HL-60 (cell line): ENCODE measurements around the gene DNAH2.
A peak's percentile ranks its signal among the peaks of the same experiment; 100 is the strongest.

Experiments used
- DNase-seq, 2 experiments: peaks; one replicate each; pipeline ENCODE4 v3.0.0-alpha.2; 2010 to 2020; ENCODE audit warnings: low read depth in 1 of 2, low spot score in 1 of 2
- H3K27ac ChIP-seq: fragments of 250-450 bp; sonication (Bioruptor Pico); replicated peaks from 2 replicates; pipeline ENCODE4 v1.5.1; 2020; ENCODE audit warnings: mild to moderate bottlenecking, moderate library complexity
- H3K27me3 ChIP-seq: fragments of 250-450 bp; sonication (Bioruptor Pico); 2 replicates; pipeline ENCODE4 v1.5.1; 2021; ENCODE audit warnings: mild to moderate bottlenecking, moderate library complexity; ENCODE audit not compliant: insufficient read depth, poor library complexity, severe bottlenecking
- H3K4me3 ChIP-seq: replicated peaks from 2 replicates; pipeline ENCODE4 v1.5.1; 2011; ENCODE audit warnings: mild to moderate bottlenecking, control low read depth, low read length; ENCODE audit not compliant: insufficient read depth
- GABPA ChIP-seq: IDR thresholded peaks from 2 replicates; pipeline ENCODE4 v1.6.1; 2012; ENCODE audit warnings: low read depth
- POLR2AphosphoS5 ChIP-seq: IDR thresholded peaks from 2 replicates; pipeline ENCODE4 v1.6.1; 2012; ENCODE audit warnings: low read depth
- SPI1 ChIP-seq: IDR thresholded peaks from 2 replicates; pipeline ENCODE4 v1.6.1; 2012; ENCODE audit warnings: low read depth, mild to moderate bottlenecking, borderline replicate concordance
- TF ChIP-seq, protein P1 (sequence below): IDR thresholded peaks from 2 replicates; pipeline ENCODE4 v1.6.1; 2012; ENCODE audit warnings: low read depth; ENCODE audit not compliant: insufficient replicate concordance
- TF ChIP-seq, protein P2 (sequence below): IDR thresholded peaks from one replicate; pipeline ENCODE4 v1.5.1; 2011; ENCODE audit warnings: low read length, control low read depth, inconsistent platforms; ENCODE audit not compliant: insufficient read depth

Gene DNAH2

DNA sequence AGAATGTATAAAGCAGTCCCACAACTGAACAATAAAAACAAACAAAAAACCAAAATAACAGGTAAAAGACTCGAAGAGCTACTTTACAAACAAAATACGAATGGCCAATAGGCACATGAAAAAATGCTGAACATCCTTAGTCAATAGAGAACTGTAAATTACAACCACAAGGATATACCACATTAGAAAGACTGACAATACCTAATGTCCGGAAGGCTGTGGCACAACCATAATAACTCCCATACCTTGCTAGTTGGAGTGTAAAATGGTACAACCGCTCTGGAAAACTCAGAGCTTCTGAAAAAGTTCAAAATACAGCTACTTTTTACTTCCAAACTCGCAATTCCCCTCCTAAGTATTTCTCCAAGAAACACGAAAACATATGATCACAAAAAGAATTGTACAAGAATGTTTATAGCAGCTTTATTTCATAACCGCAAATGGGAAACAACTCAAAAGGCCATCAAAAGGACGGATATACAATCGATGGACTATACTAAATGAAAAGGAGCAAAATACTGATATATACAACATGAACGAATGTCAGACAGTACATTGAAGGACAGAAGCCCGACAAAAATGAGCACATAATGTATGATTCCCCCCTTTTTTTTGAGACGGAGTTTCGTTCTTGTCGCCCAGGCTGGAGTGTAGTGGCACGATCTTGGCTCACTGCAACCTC lies 32.6 kb upstream of the DNAH2 start:
- no peak for DNase-seq
- Histone ChIP-seq H3K27ac (peak overlapping the region; percentile 96), H3K27me3 (no peaks in the 10 kb centered on the region), H3K4me3 (peak overlapping the region; percentile 73)
- TF ChIP-seq GABPA, result no peak
- TF ChIP-seq, protein P1, sequence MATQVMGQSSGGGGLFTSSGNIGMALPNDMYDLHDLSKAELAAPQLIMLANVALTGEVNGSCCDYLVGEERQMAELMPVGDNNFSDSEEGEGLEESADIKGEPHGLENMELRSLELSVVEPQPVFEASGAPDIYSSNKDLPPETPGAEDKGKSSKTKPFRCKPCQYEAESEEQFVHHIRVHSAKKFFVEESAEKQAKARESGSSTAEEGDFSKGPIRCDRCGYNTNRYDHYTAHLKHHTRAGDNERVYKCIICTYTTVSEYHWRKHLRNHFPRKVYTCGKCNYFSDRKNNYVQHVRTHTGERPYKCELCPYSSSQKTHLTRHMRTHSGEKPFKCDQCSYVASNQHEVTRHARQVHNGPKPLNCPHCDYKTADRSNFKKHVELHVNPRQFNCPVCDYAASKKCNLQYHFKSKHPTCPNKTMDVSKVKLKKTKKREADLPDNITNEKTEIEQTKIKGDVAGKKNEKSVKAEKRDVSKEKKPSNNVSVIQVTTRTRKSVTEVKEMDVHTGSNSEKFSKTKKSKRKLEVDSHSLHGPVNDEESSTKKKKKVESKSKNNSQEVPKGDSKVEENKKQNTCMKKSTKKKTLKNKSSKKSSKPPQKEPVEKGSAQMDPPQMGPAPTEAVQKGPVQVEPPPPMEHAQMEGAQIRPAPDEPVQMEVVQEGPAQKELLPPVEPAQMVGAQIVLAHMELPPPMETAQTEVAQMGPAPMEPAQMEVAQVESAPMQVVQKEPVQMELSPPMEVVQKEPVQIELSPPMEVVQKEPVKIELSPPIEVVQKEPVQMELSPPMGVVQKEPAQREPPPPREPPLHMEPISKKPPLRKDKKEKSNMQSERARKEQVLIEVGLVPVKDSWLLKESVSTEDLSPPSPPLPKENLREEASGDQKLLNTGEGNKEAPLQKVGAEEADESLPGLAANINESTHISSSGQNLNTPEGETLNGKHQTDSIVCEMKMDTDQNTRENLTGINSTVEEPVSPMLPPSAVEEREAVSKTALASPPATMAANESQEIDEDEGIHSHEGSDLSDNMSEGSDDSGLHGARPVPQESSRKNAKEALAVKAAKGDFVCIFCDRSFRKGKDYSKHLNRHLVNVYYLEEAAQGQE, result no peak
- TF ChIP-seq POLR2AphosphoS5, result no peak
- TF ChIP-seq SPI1, result no peak
- TF ChIP-seq, protein P2, sequence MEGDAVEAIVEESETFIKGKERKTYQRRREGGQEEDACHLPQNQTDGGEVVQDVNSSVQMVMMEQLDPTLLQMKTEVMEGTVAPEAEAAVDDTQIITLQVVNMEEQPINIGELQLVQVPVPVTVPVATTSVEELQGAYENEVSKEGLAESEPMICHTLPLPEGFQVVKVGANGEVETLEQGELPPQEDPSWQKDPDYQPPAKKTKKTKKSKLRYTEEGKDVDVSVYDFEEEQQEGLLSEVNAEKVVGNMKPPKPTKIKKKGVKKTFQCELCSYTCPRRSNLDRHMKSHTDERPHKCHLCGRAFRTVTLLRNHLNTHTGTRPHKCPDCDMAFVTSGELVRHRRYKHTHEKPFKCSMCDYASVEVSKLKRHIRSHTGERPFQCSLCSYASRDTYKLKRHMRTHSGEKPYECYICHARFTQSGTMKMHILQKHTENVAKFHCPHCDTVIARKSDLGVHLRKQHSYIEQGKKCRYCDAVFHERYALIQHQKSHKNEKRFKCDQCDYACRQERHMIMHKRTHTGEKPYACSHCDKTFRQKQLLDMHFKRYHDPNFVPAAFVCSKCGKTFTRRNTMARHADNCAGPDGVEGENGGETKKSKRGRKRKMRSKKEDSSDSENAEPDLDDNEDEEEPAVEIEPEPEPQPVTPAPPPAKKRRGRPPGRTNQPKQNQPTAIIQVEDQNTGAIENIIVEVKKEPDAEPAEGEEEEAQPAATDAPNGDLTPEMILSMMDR, result no peak

DNA sequence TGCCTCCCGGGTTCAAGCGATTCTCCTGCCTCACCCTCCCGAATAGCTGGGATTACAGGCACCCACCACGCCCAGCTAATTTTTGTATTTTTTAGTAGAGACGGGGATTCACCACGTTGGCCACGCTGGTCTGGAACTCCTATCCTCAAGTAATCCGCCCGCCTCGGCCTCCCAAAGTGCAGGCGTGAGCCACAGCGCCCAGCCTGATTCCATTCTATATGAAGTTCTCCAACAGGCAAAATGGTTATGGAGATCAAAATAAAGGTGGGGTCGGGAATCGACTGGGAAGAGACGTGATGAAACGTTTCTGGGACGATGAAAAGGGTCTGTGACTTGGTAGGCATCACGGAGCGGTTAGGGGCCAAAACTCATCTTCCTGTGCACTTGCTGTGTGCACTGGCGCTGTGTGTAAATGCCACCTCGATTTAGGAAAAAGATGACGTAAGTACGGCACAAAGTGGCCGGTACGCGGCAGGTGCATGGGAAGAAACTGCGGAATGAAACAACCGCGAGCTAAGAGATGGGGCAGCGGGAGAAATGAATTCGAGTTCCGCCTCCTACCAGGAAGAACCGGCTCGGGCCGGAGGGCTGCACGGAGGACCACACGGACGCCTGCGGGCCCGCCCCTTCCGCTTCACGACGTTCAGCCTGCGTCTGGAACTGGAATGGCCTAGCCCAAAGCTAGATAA lies 31.9 kb upstream of the DNAH2 start:
- peak overlapping the region; percentile 73 for H3K4me3 ChIP-seq
- H3K27me3 ChIP-seq, result no peaks in the 10 kb centered on the region
- DNase-seq, result peak; percentile 79 to 84
- peak; percentile 66 for TF ChIP-seq GABPA
- TF ChIP-seq, protein P1, result no peak
- H3K27ac ChIP-seq, result peak overlapping the region; percentile 96

DNA sequence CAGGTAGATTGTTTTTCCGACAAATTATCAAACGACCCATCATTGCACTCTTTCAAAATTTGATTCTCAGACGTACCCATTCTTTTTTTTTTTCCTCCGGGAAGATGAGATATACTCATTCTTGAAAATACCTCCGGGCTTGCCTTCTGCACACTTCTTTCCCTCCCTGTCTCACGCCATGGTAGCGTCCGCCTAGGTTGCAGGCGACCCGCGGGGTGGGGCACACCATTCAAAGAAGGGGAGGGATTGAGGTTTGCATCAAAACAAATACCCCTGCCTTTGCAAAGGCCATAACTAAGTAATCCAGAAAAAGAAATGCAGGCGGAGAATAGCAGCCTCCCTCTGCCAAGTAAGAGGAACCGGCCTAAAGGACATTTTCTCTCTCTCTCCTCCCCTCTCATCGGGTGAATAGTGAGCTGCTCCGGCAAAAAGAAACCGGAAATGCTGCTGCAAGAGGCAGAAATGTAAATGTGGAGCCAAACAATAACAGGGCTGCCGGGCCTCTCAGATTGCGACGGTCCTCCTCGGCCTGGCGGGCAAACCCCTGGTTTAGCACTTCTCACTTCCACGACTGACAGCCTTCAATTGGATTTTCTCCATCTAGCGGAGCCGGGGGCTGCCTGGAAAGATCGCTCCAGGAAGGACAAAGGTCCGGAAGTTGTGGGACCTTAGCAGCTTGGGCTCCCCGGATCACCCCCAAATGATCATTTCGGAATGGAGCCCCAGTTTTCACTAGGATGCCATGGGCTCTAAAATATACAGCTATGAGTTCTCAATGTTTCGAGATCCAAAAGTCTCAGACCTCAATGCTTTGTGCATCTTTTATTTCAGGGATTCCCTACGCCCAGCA lies 31.1 kb upstream of the DNAH2 start:
- Histone ChIP-seq H3K27me3 (no peaks in the 10 kb centered on the region), H3K4me3 (peak overlapping the region; percentile 73), H3K27ac (peak overlapping the region; percentile 96)
- DNase-seq, result peak in 1 of 2 experiments; percentile 68
- TF ChIP-seq, protein P1, result no peak
- TF ChIP-seq POLR2AphosphoS5, result peak; percentile 69; the same call in 1 of the 2 replicates
